Measurements from ENCODE around the gene ASTL.

DNA sequence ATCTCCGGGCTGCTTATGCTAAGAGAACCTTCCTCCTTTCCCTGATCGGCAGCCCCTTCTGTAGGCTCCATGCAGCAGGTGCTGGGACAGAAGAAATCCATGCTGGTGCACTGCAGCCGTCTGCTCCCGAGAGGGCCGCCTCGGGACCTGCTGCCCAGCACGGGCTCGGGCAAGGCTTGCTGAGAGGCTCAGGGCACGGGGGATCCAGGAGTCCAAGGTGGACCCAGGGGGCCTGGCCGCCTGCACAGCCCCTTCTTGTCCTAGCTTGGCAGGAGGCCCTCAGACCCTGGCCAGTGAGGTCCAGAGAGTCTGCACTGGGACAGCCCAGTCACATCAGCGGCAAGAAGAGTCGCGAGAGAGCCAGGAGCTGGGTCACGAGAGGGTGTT lies 20.2 kb upstream of the ASTL start:
- no peak for TF ChIP-seq EZH2 (IDR thresholded peaks at IDR 0.05; ENCODE audit: borderline replicate concordance, low read length)
- TF ChIP-seq, protein P1, sequence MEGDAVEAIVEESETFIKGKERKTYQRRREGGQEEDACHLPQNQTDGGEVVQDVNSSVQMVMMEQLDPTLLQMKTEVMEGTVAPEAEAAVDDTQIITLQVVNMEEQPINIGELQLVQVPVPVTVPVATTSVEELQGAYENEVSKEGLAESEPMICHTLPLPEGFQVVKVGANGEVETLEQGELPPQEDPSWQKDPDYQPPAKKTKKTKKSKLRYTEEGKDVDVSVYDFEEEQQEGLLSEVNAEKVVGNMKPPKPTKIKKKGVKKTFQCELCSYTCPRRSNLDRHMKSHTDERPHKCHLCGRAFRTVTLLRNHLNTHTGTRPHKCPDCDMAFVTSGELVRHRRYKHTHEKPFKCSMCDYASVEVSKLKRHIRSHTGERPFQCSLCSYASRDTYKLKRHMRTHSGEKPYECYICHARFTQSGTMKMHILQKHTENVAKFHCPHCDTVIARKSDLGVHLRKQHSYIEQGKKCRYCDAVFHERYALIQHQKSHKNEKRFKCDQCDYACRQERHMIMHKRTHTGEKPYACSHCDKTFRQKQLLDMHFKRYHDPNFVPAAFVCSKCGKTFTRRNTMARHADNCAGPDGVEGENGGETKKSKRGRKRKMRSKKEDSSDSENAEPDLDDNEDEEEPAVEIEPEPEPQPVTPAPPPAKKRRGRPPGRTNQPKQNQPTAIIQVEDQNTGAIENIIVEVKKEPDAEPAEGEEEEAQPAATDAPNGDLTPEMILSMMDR (conservative IDR thresholded peaks at IDR 0.05 in 1 of 2, IDR thresholded peaks at IDR 0.05 in 1 of 2; ENCODE audit: extremely low read depth in 1 of 2, insufficient read depth in 1 of 2, low read depth in 1 of 2, low read length in 2 of 2) = no peak

Data from mammary epithelial cell (primary cell).